Mesothelial cell of epicardium (in vitro differentiated cells): ENCODE data around the gene NUP93. TPM values are rescaled to one million over a fixed set of nuclear protein-coding genes. Genes with fewer than 3 reads are reported as not detected.

Experiments
- DNase-seq, 2 experiments: peaks; one replicate each; pipeline ENCODE4 v3.0.0; 2021; ENCODE audit warnings: low spot score in 2 of 2; ENCODE audit not compliant: unreplicated experiment in 2 of 2
- H3K27ac Mint-ChIP-seq: 2 replicates; pipeline ENCODE4 v1.8.0; 2021; ENCODE audit warnings: mixed read lengths
- H3K27me3 Mint-ChIP-seq: 2 replicates; pipeline ENCODE4 v1.8.0; 2021; ENCODE audit warnings: low read depth, mixed read lengths
- H3K36me3 Mint-ChIP-seq: 2 replicates; pipeline ENCODE4 v1.8.0; 2021; ENCODE audit warnings: mixed read lengths
- H3K4me1 Mint-ChIP-seq: 2 replicates; pipeline ENCODE4 v1.8.0; 2021; ENCODE audit warnings: mixed read lengths
- H3K4me3 Mint-ChIP-seq: 2 replicates; pipeline ENCODE4 v1.8.0; 2021; ENCODE audit warnings: mild to moderate bottlenecking, moderate library complexity, mixed read lengths
- H3K9me3 Mint-ChIP-seq: 2 replicates; pipeline ENCODE4 v1.8.0; 2021; ENCODE audit warnings: mixed read lengths
- CTCF ChIP-seq: fragments of 200-600 bp; sonication (generic); IDR thresholded peaks from one replicate; pipeline ENCODE4 v1.5.0; 2021; ENCODE audit warnings: antibody characterized with exemption; ENCODE audit not compliant: unreplicated experiment
- total RNA-seq: library from RNA; stranded (reverse); gene quantifications from 3 replicates; pipeline ENCODE4 v1.2.1, GENCODE V29; 2021

Gene NUP93
- total RNA-seq, 1 donor from 2014 or later, result 74.6 TPM

GRCh38 chr16:56722200-56722842, 7.6 kb upstream of the NUP93 start:
- peaks cover 31% of the 10 kb centered on the region for H3K27me3 Mint-ChIP-seq
- no peak overlapping the region for H3K27ac Mint-ChIP-seq
- H3K9me3 Mint-ChIP-seq, result peaks cover 11% of the 10 kb centered on the region
- no peaks in the 10 kb centered on the region for H3K36me3 Mint-ChIP-seq
- DNase-seq, result no peak
- no peak overlapping the region for H3K4me3 Mint-ChIP-seq
- H3K4me1 Mint-ChIP-seq, result no peaks in the 10 kb centered on the region
- no peak for TF ChIP-seq CTCF

GRCh38 chr16:56724191-56724590, 5.7 kb upstream of the NUP93 start:
- Mint-ChIP-seq H3K4me3 (no peak overlapping the region), H3K4me1 (peaks cover 6% of the 10 kb centered on the region), H3K27me3 (peaks cover 26% of the 10 kb centered on the region), H3K9me3 (peaks cover 11% of the 10 kb centered on the region), H3K27ac (no peak overlapping the region), H3K36me3 (no peaks in the 10 kb centered on the region)
- TF ChIP-seq CTCF, result no peak
- DNase-seq, result no peak

- H3K27me3 Mint-ChIP-seq, result peaks cover 18% of the 10 kb centered on the region
- H3K9me3 Mint-ChIP-seq, result peaks cover 11% of the 10 kb centered on the region
- H3K36me3 Mint-ChIP-seq, result no peaks in the 10 kb centered on the region
- H3K4me3 Mint-ChIP-seq, result no peak overlapping the region
- H3K4me1 Mint-ChIP-seq, result peaks cover 15% of the 10 kb centered on the region
- no peak overlapping the region for H3K27ac Mint-ChIP-seq
- no peak for TF ChIP-seq CTCF
- no peak for DNase-seq
Observed at GRCh38 chr16:56726283-56726682, 3.6 kb upstream of the NUP93 start.

GRCh38 chr16:56726926-56727325, 3.0 kb upstream of the NUP93 start:
- Mint-ChIP-seq H3K36me3 (no peaks in the 10 kb centered on the region), H3K27ac (no peak overlapping the region), H3K9me3 (peaks cover 11% of the 10 kb centered on the region), H3K27me3 (peaks cover 13% of the 10 kb centered on the region), H3K4me3 (no peak overlapping the region), H3K4me1 (peaks cover 15% of the 10 kb centered on the region)
- no peak for DNase-seq
- TF ChIP-seq CTCF, result no peak

- peaks cover under 1% of the 10 kb centered on the region for H3K9me3 Mint-ChIP-seq
- no peak overlapping the region for H3K27ac Mint-ChIP-seq
- no peak for TF ChIP-seq CTCF
- H3K36me3 Mint-ChIP-seq, result no peaks in the 10 kb centered on the region
- peaks cover 15% of the 10 kb centered on the region for H3K4me1 Mint-ChIP-seq
- no peak overlapping the region for H3K4me3 Mint-ChIP-seq
- DNase-seq, result no peak
- H3K27me3 Mint-ChIP-seq, result peaks cover 3% of the 10 kb centered on the region
Observed at GRCh38 chr16:56728027-56728426, 1.9 kb upstream of the NUP93 start.
